B cell (primary cell): ENCODE results near the gene DACT3. TPM values are rescaled to one million over a fixed set of nuclear protein-coding genes. Genes with fewer than 3 reads are reported as not detected.
A peak's percentile ranks its signal among the peaks of the same experiment; 100 is the strongest.

ENCODE experiments used
- ATAC-seq: fragments of 200-7000 bp; cut with Tn5 transposase; one replicate; pipeline ENCODE4 v1.10.0; 2021; ENCODE audit warnings: low read depth, mild to moderate bottlenecking, moderate number of reproducible peaks, moderate library complexity
- CTCF ChIA-PET: fragments of 350-600 bp; sonication (Branson Sonifier 250); formaldehyde crosslinking; loops from one replicate; lab custom pipeline; 2021; ENCODE audit warnings: antibody characterized with exemption, inconsistent platforms; lab: Charles Lee
- POLR2A ChIA-PET: fragments of 350-600 bp; sonication (Branson Sonifier 250); formaldehyde crosslinking; loops from one replicate; lab custom pipeline; 2021; ENCODE audit warnings: antibody characterized with exemption; lab: Charles Lee
- DNase-seq: peaks from one replicate; pipeline ENCODE4 v3.0.0; 2013
- H2AFZ ChIP-seq: 2 replicates; pipeline ENCODE4 v1.6.1; 2012; ENCODE audit warnings: mild to moderate bottlenecking, low read depth, low read length; ENCODE audit not compliant: insufficient read depth, poor library complexity, severe bottlenecking
- H3K27ac ChIP-seq, 2 donors: 1 replicate in 1 of 2; 2 replicates in 1 of 2; pipeline ENCODE4 v1.5.1; 2012 to 2013; ENCODE audit warnings: low read length in 2 of 2, mild to moderate bottlenecking in 2 of 2, moderate library complexity in 1 of 2
- H3K27me3 ChIP-seq, 4 experiments: fragments of 200-600 bp in 1 of 4; sonication (generic) in 1 of 4; replicated peaks in 1 of 4; 1 replicate in 2 of 4; 2 replicates in 2 of 4; pipeline versions ENCODE4 v1.6.1 to v1.7.0; 2013 to 2016; ENCODE audit warnings: low read length in 3 of 4, mild to moderate bottlenecking in 2 of 4, mixed read lengths in 1 of 4, moderate library complexity in 1 of 4; ENCODE audit not compliant: insufficient read depth in 4 of 4, control insufficient read depth in 3 of 4; ENCODE audit errors: control extremely low read depth in 1 of 4
- H3K36me3 ChIP-seq, 2 experiments: replicated peaks in 1 of 2; 1 replicate in 1 of 2; 2 replicates in 1 of 2; pipeline versions ENCODE4 v1.6.1 to v1.7.1; 2013; ENCODE audit warnings: low read length in 1 of 2; ENCODE audit not compliant: insufficient read depth in 2 of 2, control insufficient read depth in 1 of 2; ENCODE audit errors: control extremely low read depth in 1 of 2, extremely low read depth in 1 of 2
- H3K4me1 ChIP-seq, 2 donors: fragments of 200-600 bp in 1 of 2; sonication (generic) in 1 of 2; 1 replicate in 1 of 2; 2 replicates in 1 of 2; pipeline versions ENCODE4 v1.5.1 to v1.6.1; 2013 to 2017; ENCODE audit warnings: low read length in 2 of 2; ENCODE audit not compliant: control insufficient read depth in 2 of 2, insufficient read depth in 2 of 2
- H3K4me2 ChIP-seq: replicated peaks from 2 replicates; pipeline ENCODE3; 2012; ENCODE audit warnings: mild to moderate bottlenecking, low read depth, low read length; ENCODE audit not compliant: poor library complexity, severe bottlenecking
- H3K4me3 ChIP-seq, 5 experiments: fragments of 200-600 bp in 1 of 5; sonication (generic) in 1 of 5; 1 replicate in 3 of 5; 2 replicates in 2 of 5; pipeline versions ENCODE4 v1.5.1 to v1.7.0; 2011 to 2016; ENCODE audit warnings: low read length in 4 of 5, mild to moderate bottlenecking in 4 of 5, low read depth in 2 of 5, control low read depth in 1 of 5, moderate library complexity in 1 of 5; ENCODE audit not compliant: insufficient read depth in 1 of 5; ENCODE audit errors: control extremely low read depth in 1 of 5, extremely low read depth in 1 of 5
- H3K79me2 ChIP-seq: fragments of 200-600 bp; sonication (generic); one replicate; pipeline ENCODE4 v1.6.0; 2016; ENCODE audit warnings: low read length; ENCODE audit not compliant: control insufficient read depth, insufficient read depth
- H3K9ac ChIP-seq: fragments of 200-600 bp; sonication (generic); 2 replicates; pipeline ENCODE4 v1.6.1; 2017; ENCODE audit warnings: mild to moderate bottlenecking, low read length, moderate library complexity
- H3K9me3 ChIP-seq, 3 donors: one replicate each; pipeline versions ENCODE4 v1.6.1 to v1.7.1; 2013; ENCODE audit warnings: low read length in 2 of 3; ENCODE audit not compliant: control insufficient read depth in 2 of 3, insufficient read depth in 1 of 3; ENCODE audit errors: control extremely low read depth in 1 of 3
- H4K20me1 ChIP-seq: 2 replicates; pipeline ENCODE4 v1.6.0; 2012; ENCODE audit warnings: mild to moderate bottlenecking, low read length; ENCODE audit not compliant: insufficient read depth, control insufficient read depth, poor library complexity, severe bottlenecking
- H3K27ac Mint-ChIP-seq: one replicate; pipeline ENCODE4 v1.8.0; 2021; ENCODE audit warnings: mixed read lengths
- H3K27me3 Mint-ChIP-seq: one replicate; pipeline ENCODE4 v1.8.0; 2021; ENCODE audit warnings: mixed read lengths
- H3K4me1 Mint-ChIP-seq: one replicate; pipeline ENCODE4 v1.8.0; 2021; ENCODE audit warnings: mixed read lengths
- H3K4me3 Mint-ChIP-seq: one replicate; pipeline ENCODE4 v1.8.0; 2021; ENCODE audit warnings: mixed read lengths
- H3K9me3 Mint-ChIP-seq: one replicate; pipeline ENCODE4 v1.8.0; 2022; ENCODE audit warnings: mixed read lengths; ENCODE audit not compliant: insufficient read depth
- CTCF ChIP-seq: fragments of 200-600 bp; IDR thresholded peaks from one replicate; pipeline ENCODE4 v1.8.0; 2022; ENCODE audit warnings: antibody characterized with exemption, mild to moderate bottlenecking
- EZH2 ChIP-seq: IDR thresholded peaks from 2 replicates; pipeline ENCODE4 v1.6.1; 2012; ENCODE audit warnings: borderline replicate concordance, low read depth, mild to moderate bottlenecking, moderate library complexity, low read length; ENCODE audit not compliant: insufficient read depth, poor library complexity, severe bottlenecking
- WGBS: methylation state at CpG from one replicate; pipeline ENCODE4 v1.1.5; 2013; ENCODE audit warnings: missing lambda C conversion rate; ENCODE audit not compliant: insufficient coverage; 5-methylcytosine and 5-hydroxymethylcytosine counted together
- intact Hi-C: fragments of 100-400 bp; cut with micrococcal nuclease; formaldehyde crosslinking; loops from one replicate; pipeline ENCODE4 v1.10.0; 2022
- polyA plus RNA-seq: library from polyadenylated mRNA; depleted of rRNA; stranded (reverse); fragments of >200 nt; gene quantifications from 2 replicates; pipeline ENCODE4 v1.2.3, GENCODE V29; 2012
- total RNA-seq, 2 donors: library from RNA; stranded (reverse); fragments of 120-200 nt in 1 of 2; gene quantifications; 1 replicate in 1 of 2; 2 replicates in 1 of 2; pipeline versions ENCODE4 v1.2.3 to v1.2.4, GENCODE V29; 2013 to 2022

The DACT3 gene
- total and polyA plus RNA-seq, 2 donors (not counting 1 experiment from before 2014, with no cell fraction given), result 0.03 to 0.15 TPM

- H3K9me3 ChIP-seq, result peaks cover 0 to 5% (median 0%) of the 10 kb centered on the region in 3 donors
- ChIA-PET POLR2A (interaction anchor here (0.6 kb wide), 2 partner anchors 53 to 66 kb away, joined by 3 to 6 read pairs; no protein-coding TSS in a partner anchor), CTCF (interaction anchor here (5.2 to 6.6 kb wide), 2 partner anchors 10 to 57 kb away, joined by 55 to 92 read pairs; partner anchors contain the start of gene DACT3)
- Mint-ChIP-seq H3K27ac (no peak overlapping the region), H3K27me3 (no peaks in the 10 kb centered on the region), H3K4me3 (no peak overlapping the region), H3K9me3 (no peaks in the 10 kb centered on the region), H3K4me1 (peaks cover 29% of the 10 kb centered on the region)
- H2AFZ ChIP-seq, result no peak overlapping the region
- H3K4me1 ChIP-seq, result peaks cover 18 to 29% of the 10 kb centered on the region in 2 donors
- H3K4me3 ChIP-seq, result no peak overlapping the region
- peaks cover 84% of the 10 kb centered on the region for H4K20me1 ChIP-seq
- no peak overlapping the region for H3K4me2 ChIP-seq
- H3K9ac ChIP-seq, result no peak overlapping the region
- intact Hi-C loops, result loop anchor here (5.0 kb wide), 3 partner anchors 442 to 1757 kb away; partner anchors contain the start of genes SYNGR4, TMEM143 and TMEM160
- H3K27me3 ChIP-seq, result no peaks in the 10 kb centered on the region
- no peak overlapping the region for H3K27ac ChIP-seq
- H3K36me3 ChIP-seq, result peaks cover 0 to 51% of the 10 kb centered on the region in 2 experiments
- DNase-seq (no peak), ATAC-seq (no peak)
- H3K79me2 ChIP-seq, result peaks cover 34% of the 10 kb centered on the region
- 97% methylated on average over 12 of the region's 13 CpGs for WGBS
- TF ChIP-seq EZH2 (no peak), CTCF (no peak)
These were observed 56.1 kb downstream of the DACT3 start for GRCh38 chr19:46604781-46605355.

DNA sequence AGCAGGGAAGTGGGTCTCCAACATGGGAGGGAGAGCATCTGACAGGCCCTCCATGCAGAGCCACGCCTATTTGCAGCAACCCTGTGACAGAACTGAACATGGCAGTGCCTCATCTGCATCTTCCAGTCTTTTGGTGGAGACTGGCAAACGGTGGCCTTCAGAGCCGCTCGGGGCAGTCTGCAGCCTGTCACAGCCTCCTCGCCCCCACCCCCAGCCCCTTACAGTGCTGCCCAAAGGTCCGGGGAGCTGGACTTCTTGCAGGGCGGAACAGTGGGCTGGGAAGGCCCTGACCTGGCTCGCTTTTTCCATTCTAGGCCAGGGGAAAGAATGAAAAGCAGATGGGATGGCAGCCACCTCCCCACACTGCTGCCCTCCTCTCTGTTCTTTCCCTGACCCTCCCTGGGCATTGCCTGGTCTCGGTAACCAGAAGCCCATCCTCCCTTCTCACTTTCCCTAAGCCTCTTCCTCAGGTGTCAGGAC is 57.2 kb downstream of the DACT3 start:
- H3K4me1 ChIP-seq, result peaks cover 19 to 30% of the 10 kb centered on the region in 2 donors
- intact Hi-C loops, result loop anchor here (5.0 kb wide), 3 partner anchors 444 to 1759 kb away; partner anchors contain the start of genes SYNGR4, TMEM143 and TMEM160
- H3K9ac ChIP-seq, result no peak overlapping the region
- peaks cover 73% of the 10 kb centered on the region for H4K20me1 ChIP-seq
- TF ChIP-seq EZH2, result no peak
- TF ChIP-seq CTCF, result no peak
- POLR2A ChIA-PET, result no interaction called here
- H3K4me2 ChIP-seq, result no peak overlapping the region
- H3K27ac ChIP-seq, result no peak overlapping the region
- H3K9me3 ChIP-seq, result peaks cover 0 to 10% (median 5%) of the 10 kb centered on the region in 3 donors
- no peak for ATAC-seq
- H3K27ac Mint-ChIP-seq, result peak overlapping the region; percentile 53
- no peak overlapping the region for H3K4me3 Mint-ChIP-seq
- peaks cover 31% of the 10 kb centered on the region for H3K4me1 Mint-ChIP-seq
- CTCF ChIA-PET, result interaction anchor here (5.2 to 6.6 kb wide), 2 partner anchors 11 to 59 kb away, joined by 55 to 92 read pairs; partner anchors contain the start of gene DACT3
- DNase-seq, result no peak
- H3K36me3 ChIP-seq, result peaks cover 0 to 40% of the 10 kb centered on the region in 2 experiments
- peaks cover 2% of the 10 kb centered on the region for H3K9me3 Mint-ChIP-seq
- H3K79me2 ChIP-seq, result peaks cover 34% of the 10 kb centered on the region
- no peak overlapping the region for H2AFZ ChIP-seq
- H3K27me3 ChIP-seq, result no peaks in the 10 kb centered on the region
- no peak overlapping the region for H3K4me3 ChIP-seq
- 93% methylated on average over 8 of the region's 9 CpGs for WGBS
- no peaks in the 10 kb centered on the region for H3K27me3 Mint-ChIP-seq
